ENCODE results near the gene CD109.

GRCh38 chr6:73696966-73697655 is 1.1 kb downstream of the CD109 start:
- no peak for TF ChIP-seq CTCF (conservative IDR thresholded peaks at IDR 0.05; ENCODE audit: low read depth, low read length)
- TF ChIP-seq EZH2 (IDR thresholded peaks at IDR 0.05; ENCODE audit: borderline replicate concordance, low read depth, low read length, poor library complexity, severe bottlenecking), result no peak

Data from A673 (cell line).